HepG2 (cell line): ENCODE data around the gene TARS3. TPM values are rescaled to one million over a fixed set of nuclear protein-coding genes. Genes with fewer than 3 reads are reported as not detected.

Source experiments
- ATAC-seq: fragments of 200-7000 bp; cut with Tn5 transposase; 3 replicates; pipeline ENCODE4 v1.9.1; 2020; ENCODE audit warnings: mild to moderate bottlenecking, moderate library complexity
- BruUV-seq: library from RNA; stranded (reverse); fragments of 400-500 nt; replicated peaks from 2 replicates; lab custom pipeline; 2021; lab: Mats Ljungman, UMichigan
- CTCF ChIA-PET: fragments of 300-600 bp; formaldehyde crosslinking; extraction: SDS; loops from one replicate; lab custom pipeline; 2021; ENCODE audit warnings: low total read pairs, inconsistent platforms, low intra/inter-chr PET ratio; lab: Yijun Ruan, JAX
- POLR2A ChIA-PET: fragments of 350-600 bp; sonication (Branson Sonifier 250); formaldehyde crosslinking; loops from one replicate; lab custom pipeline; 2020; ENCODE audit warnings: antibody characterized with exemption, inconsistent platforms; lab: Yijun Ruan, JAX
- DNase-seq: peaks from one replicate; pipeline ENCODE4 v3.0.0-alpha.2; 2015; ENCODE audit warnings: low spot score
- FAIRE-seq: peaks from 3 replicates; lab custom pipeline; 2011; peaks lifted over from hg19 to GRCh38; lab: Jason Lieb, UNC
- H2AFZ ChIP-seq: one replicate; pipeline ENCODE4 v1.6.1; 2011; ENCODE audit warnings: low read length, inconsistent platforms
- H3K27ac ChIP-seq: fragments of 300-600 bp; 3 replicates; pipeline ENCODE4 v1.8.0; 2011; ENCODE audit warnings: mixed run types, mild to moderate bottlenecking, mixed read lengths, low read length, inconsistent platforms; ENCODE audit not compliant: insufficient read depth; ENCODE audit errors: extremely low read length
- H3K27me3 ChIP-seq, 2 experiments: fragments of 200-600 bp in 1 of 2; 2 replicates in 1 of 2; 3 replicates in 1 of 2; pipeline versions ENCODE4 v1.6.0 to v1.8.0; 2011; ENCODE audit warnings: low read length in 2 of 2, mild to moderate bottlenecking in 2 of 2, moderate library complexity in 2 of 2, inconsistent platforms in 1 of 2; ENCODE audit not compliant: insufficient read depth in 2 of 2, control insufficient read depth in 1 of 2
- H3K36me3 ChIP-seq, 2 experiments: fragments of 200-600 bp in 1 of 2; replicated peaks in 1 of 2; 2 replicates in 1 of 2; 3 replicates in 1 of 2; pipeline versions ENCODE4 v1.5.1 to v1.8.0; 2011; ENCODE audit warnings: low read length in 2 of 2, inconsistent platforms in 1 of 2; ENCODE audit not compliant: insufficient read depth in 2 of 2, control insufficient read depth in 1 of 2
- H3K4me1 ChIP-seq: 2 replicates; pipeline ENCODE4 v1.5.1; 2012; ENCODE audit warnings: low read length, inconsistent platforms; ENCODE audit not compliant: insufficient read depth
- H3K4me2 ChIP-seq: 2 replicates; pipeline ENCODE4 v1.6.0; 2011; ENCODE audit warnings: low read depth, low read length, inconsistent platforms
- H3K4me3 ChIP-seq, 3 experiments: fragments of 200-600 bp in 1 of 3; sonication (generic), shearing (Covaris generic) in 1 of 3; replicated peaks in 1 of 3; 2 replicates each; pipeline ENCODE4 v1.5.1; 2011 to 2016; ENCODE audit warnings: low read length in 3 of 3, inconsistent platforms in 2 of 3, low read depth in 2 of 3, mild to moderate bottlenecking in 2 of 3, control low read depth in 1 of 3, mixed read lengths in 1 of 3; ENCODE audit not compliant: insufficient read depth in 1 of 3
- H3K79me2 ChIP-seq: one replicate; pipeline ENCODE4 v1.6.1; 2011; ENCODE audit warnings: low read length, inconsistent platforms; ENCODE audit not compliant: insufficient read depth
- H3K9ac ChIP-seq: 2 replicates; pipeline ENCODE4 v1.6.0; 2011; ENCODE audit warnings: mild to moderate bottlenecking, low read depth, low read length, inconsistent platforms; ENCODE audit not compliant: insufficient read depth
- H3K9me3 ChIP-seq: 2 replicates; pipeline ENCODE4 v1.5.1; 2012; ENCODE audit warnings: mild to moderate bottlenecking, low read length
- H4K20me1 ChIP-seq: 2 replicates; pipeline ENCODE4 v1.6.0; 2011; ENCODE audit warnings: inconsistent platforms, mild to moderate bottlenecking, low read length, moderate library complexity; ENCODE audit not compliant: insufficient read depth
- ATF7 ChIP-seq, 2 experiments: fragments of 450-650 bp in 1 of 2; sonication (generic) in 1 of 2; formaldehyde crosslinking in 1 of 2; IDR thresholded peaks; 2 replicates each; pipeline versions ENCODE4 v1.4.0 to v1.6.1; 2016 to 2020; ENCODE audit warnings: antibody characterized with exemption in 1 of 2, mild to moderate bottlenecking in 1 of 2, missing genetic modification reagents in 1 of 2
- BATF2 ChIP-seq: sonication (generic); formaldehyde crosslinking; IDR thresholded peaks from 2 replicates; pipeline ENCODE4 v1.8.0; 2022; ENCODE audit warnings: mild to moderate bottlenecking, missing genetic modification reagents, moderate library complexity
- HDAC2 ChIP-seq: sonication (generic); formaldehyde crosslinking; IDR thresholded peaks from 2 replicates; pipeline ENCODE4 v1.4.0; 2020; ENCODE audit warnings: missing genetic modification reagents
- MAF1 ChIP-seq: sonication (generic); formaldehyde crosslinking; IDR thresholded peaks from 2 replicates; pipeline ENCODE4 v1.5.0; 2020; ENCODE audit warnings: missing genetic modification reagents, borderline replicate concordance
- RXRA ChIP-seq: sonication (generic); formaldehyde crosslinking; IDR thresholded peaks from 2 replicates; pipeline ENCODE4 v1.5.1; 2020; ENCODE audit warnings: missing genetic modification reagents
- TEAD2 ChIP-seq: sonication (generic); formaldehyde crosslinking; IDR thresholded peaks from 2 replicates; pipeline ENCODE4 v1.9.0; 2021; ENCODE audit warnings: missing genetic modification reagents
- ZFP90 ChIP-seq: sonication (generic); formaldehyde crosslinking; IDR thresholded peaks from 2 replicates; pipeline ENCODE4 v1.8.0; 2022; ENCODE audit warnings: missing genetic modification reagents, mild to moderate bottlenecking, inconsistent platforms, borderline replicate concordance
- ZNF256 ChIP-seq: sonication (generic); formaldehyde crosslinking; conservative IDR thresholded peaks from 2 replicates; pipeline ENCODE4 v1.4.0; 2020; ENCODE audit warnings: missing genetic modification reagents
- ZNF329 ChIP-seq: sonication (generic); formaldehyde crosslinking; IDR thresholded peaks from 2 replicates; pipeline ENCODE4 v1.9.0; 2021; ENCODE audit warnings: low read depth, mild to moderate bottlenecking, missing genetic modification reagents
- ZNF563 ChIP-seq: sonication (generic); formaldehyde crosslinking; IDR thresholded peaks from 2 replicates; pipeline ENCODE4 v1.8.0; 2022; ENCODE audit warnings: mild to moderate bottlenecking, moderate library complexity, missing genetic modification reagents
- WGBS: methylation state at CpG from one replicate; pipeline ENCODE4 v1.1.6; 2017; ENCODE audit warnings: low lambda C conversion rate; 5-methylcytosine and 5-hydroxymethylcytosine counted together
- in situ Hi-C: cut with HindIII; loops from 2 replicates; pipeline ENCODE4 v1.10.0; 2017; ENCODE audit warnings: low pct_unique_long_range_greater_than_20kb; ENCODE audit not compliant: extremely low pct_ligation_motif_present
- intact Hi-C: fragments of 100-400 bp; cut with micrococcal nuclease; formaldehyde crosslinking; loops from one replicate; pipeline ENCODE4 v1.10.0; 2022; ENCODE audit not compliant: unreplicated experiment
- polyA plus RNA-seq, 8 experiments: library from polyadenylated mRNA; depleted of rRNA in 3 of 8; stranded (reverse) in 7 of 8; unstranded in 1 of 8; fragments of >200 nt; fragmentation: Illumina TruSeq in 4 of 8; extraction: Trizol in 4 of 8; gene quantifications; 2 replicates each; pipeline versions ENCODE4 v1.2.1 to v1.2.3, GENCODE V29; 2011 to 2016; ENCODE audit warnings: low read depth in 4 of 8, missing spikeins in 1 of 8, mixed read lengths in 1 of 8; ENCODE audit not compliant: insufficient read depth in 1 of 8
- total RNA-seq, 5 experiments: library from RNA; depleted of rRNA; stranded (reverse); fragments of >200 nt; fragmentation: Illumina TruSeq; extraction: Trizol; gene quantifications; 2 replicates each; pipeline ENCODE4 v1.2.3, GENCODE V29; 2016; ENCODE audit warnings: low read depth in 1 of 5
- TF ChIP-seq, protein P1 (sequence below): sonication (generic); formaldehyde crosslinking; IDR thresholded peaks from 2 replicates; pipeline ENCODE4 v1.4.0; 2020; ENCODE audit warnings: missing genetic modification reagents
- TF ChIP-seq, protein P2 (sequence below): IDR thresholded peaks from 2 replicates; pipeline ENCODE4 v1.6.1; 2016; ENCODE audit warnings: missing compliant biosample characterization, missing genetic modification reagents, borderline replicate concordance

TARS3 gene
- total and polyA plus RNA-seq, 2 of the 13 experiments (the other 11 are each of a cell fraction or from before 2014, with no cell fraction given), result 4.1 to 11.7 TPM

DNA sequence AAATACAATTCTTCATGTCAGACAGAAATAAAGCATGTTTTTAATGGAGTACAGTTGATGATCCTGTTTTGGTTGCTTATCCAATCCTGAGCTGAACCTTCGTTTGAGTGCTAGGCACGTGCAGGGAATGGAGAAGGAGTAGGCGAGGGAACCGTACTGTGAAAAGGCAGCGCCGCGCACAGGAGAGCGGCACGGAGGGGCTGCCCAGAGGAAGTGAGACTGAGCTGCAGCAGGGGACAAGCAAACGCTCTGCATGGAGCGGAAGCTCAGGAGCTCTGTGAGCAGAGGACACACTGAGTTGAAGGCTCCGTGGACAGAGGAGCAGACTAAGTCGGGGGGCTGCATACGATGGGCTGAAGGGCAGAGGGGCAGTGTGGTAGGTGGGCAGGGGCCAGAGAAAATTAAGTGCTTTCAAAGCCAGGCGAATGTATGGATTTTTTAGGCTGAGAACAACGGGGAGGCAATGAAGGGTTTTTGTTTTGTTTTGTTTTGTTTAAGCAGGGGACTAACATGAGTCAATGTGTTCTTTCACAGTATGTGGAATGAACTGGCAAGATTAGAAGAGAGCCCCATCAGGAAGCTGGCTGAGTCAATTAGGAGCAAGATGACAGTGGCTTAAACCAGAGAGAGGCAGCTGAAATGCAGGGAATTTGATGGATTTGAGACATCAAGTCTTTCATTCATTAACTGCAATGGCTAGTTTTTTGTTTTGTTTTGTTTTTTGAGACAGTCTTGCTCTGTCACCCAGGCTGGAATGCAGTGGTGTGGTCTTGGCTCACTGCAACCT is 48.3 kb downstream of the TARS3 start (continued):
- TF ChIP-seq, protein P1, sequence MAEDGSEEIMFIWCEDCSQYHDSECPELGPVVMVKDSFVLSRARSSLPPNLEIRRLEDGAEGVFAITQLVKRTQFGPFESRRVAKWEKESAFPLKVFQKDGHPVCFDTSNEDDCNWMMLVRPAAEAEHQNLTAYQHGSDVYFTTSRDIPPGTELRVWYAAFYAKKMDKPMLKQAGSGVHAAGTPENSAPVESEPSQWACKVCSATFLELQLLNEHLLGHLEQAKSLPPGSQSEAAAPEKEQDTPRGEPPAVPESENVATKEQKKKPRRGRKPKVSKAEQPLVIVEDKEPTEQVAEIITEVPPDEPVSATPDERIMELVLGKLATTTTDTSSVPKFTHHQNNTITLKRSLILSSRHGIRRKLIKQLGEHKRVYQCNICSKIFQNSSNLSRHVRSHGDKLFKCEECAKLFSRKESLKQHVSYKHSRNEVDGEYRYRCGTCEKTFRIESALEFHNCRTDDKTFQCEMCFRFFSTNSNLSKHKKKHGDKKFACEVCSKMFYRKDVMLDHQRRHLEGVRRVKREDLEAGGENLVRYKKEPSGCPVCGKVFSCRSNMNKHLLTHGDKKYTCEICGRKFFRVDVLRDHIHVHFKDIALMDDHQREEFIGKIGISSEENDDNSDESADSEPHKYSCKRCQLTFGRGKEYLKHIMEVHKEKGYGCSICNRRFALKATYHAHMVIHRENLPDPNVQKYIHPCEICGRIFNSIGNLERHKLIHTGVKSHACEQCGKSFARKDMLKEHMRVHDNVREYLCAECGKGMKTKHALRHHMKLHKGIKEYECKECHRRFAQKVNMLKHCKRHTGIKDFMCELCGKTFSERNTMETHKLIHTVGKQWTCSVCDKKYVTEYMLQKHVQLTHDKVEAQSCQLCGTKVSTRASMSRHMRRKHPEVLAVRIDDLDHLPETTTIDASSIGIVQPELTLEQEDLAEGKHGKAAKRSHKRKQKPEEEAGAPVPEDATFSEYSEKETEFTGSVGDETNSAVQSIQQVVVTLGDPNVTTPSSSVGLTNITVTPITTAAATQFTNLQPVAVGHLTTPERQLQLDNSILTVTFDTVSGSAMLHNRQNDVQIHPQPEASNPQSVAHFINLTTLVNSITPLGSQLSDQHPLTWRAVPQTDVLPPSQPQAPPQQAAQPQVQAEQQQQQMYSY (CRISPR knock-in tag), result no peak

- FAIRE-seq (no peak), ATAC-seq (no peak), DNase-seq (no peak)
- H3K27ac ChIP-seq, result no peak overlapping the region
- intact Hi-C loops (no loop called here), in situ Hi-C loops (no loop called here)
- ChIA-PET POLR2A (no interaction called here), CTCF (no interaction called here)
- H4K20me1 ChIP-seq, result no peaks in the 10 kb centered on the region
- WGBS, result 97% methylated on average over 5 of the region's 5 CpGs
- H3K9me3 ChIP-seq, result no peaks in the 10 kb centered on the region
- BruUV-seq, result no TSS peak
- peaks cover 6 to 41% of the 10 kb centered on the region in 2 experiments for H3K36me3 ChIP-seq
- H3K79me2 ChIP-seq, result no peaks in the 10 kb centered on the region
- H3K4me3 ChIP-seq, result no peak overlapping the region
- TF ChIP-seq ATF7 (IDR thresholded peaks at IDR 0.05) (no peak), ATF7 (CRISPR knock-in tag; IDR thresholded peaks at IDR 0.05) (no peak), HDAC2 (no peak), MAF1 (CRISPR knock-in tag) (no peak), ZNF256 (CRISPR knock-in tag) (no peak), ZNF563 (CRISPR knock-in tag) (no peak), ZFP90 (CRISPR knock-in tag) (no peak), BATF2 (CRISPR knock-in tag) (no peak), ZNF329 (CRISPR knock-in tag) (no peak), RXRA (no peak), TEAD2 (CRISPR knock-in tag) (no peak)
- TF ChIP-seq, protein P2, sequence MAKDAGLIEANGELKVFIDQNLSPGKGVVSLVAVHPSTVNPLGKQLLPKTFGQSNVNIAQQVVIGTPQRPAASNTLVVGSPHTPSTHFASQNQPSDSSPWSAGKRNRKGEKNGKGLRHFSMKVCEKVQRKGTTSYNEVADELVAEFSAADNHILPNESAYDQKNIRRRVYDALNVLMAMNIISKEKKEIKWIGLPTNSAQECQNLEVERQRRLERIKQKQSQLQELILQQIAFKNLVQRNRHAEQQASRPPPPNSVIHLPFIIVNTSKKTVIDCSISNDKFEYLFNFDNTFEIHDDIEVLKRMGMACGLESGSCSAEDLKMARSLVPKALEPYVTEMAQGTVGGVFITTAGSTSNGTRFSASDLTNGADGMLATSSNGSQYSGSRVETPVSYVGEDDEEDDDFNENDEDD (CRISPR knock-in tag), result no peak
- no peak overlapping the region for H3K9ac ChIP-seq
- no peak overlapping the region for H2AFZ ChIP-seq
- no peak overlapping the region for H3K4me2 ChIP-seq
- no peaks in the 10 kb centered on the region for H3K4me1 ChIP-seq
- no peaks in the 10 kb centered on the region for H3K27me3 ChIP-seq
Observed at GRCh38 chr15:101675015-101675414, 49.3 kb downstream of the TARS3 start.
